ENCODE data around the gene MESP1. TPM values are rescaled to one million over a fixed set of nuclear protein-coding genes. Genes with fewer than 3 reads are reported as not detected.

Gene MESP1
- polyA plus RNA-seq, 1 donor (not counting 4 experiments of a cell fraction or from before 2014, with no cell fraction given): not detected

GRCh38 chr15:89761929-89762328 lies 10.9 kb upstream of the MESP1 start:
- no peak for TF ChIP-seq EZH2 (IDR thresholded peaks at IDR 0.05; ENCODE audit: low read length)
- Histone ChIP-seq H3K4me2 (ENCODE audit: control insufficient read depth, extremely low read depth, insufficient read depth, low read depth, low read length) (no peak overlapping the region), H3K9me3 (ENCODE audit: control insufficient read depth, low read depth, low read length) (no peaks in the 10 kb centered on the region), H3K4me1 (ENCODE audit: control insufficient read depth, extremely low read depth, insufficient read depth, low read length) (peaks cover 15% of the 10 kb centered on the region), H2AFZ (ENCODE audit: control insufficient read depth, low read length) (peak overlapping the region; percentile 69), H3K79me2 (ENCODE audit: control insufficient read depth, insufficient read depth, low read length) (no peaks in the 10 kb centered on the region), H3K27me3 (ENCODE audit: control insufficient read depth, extremely low read depth, insufficient read depth, low read length) (no peaks in the 10 kb centered on the region), H3K9ac (ENCODE audit: control insufficient read depth, extremely low read depth, insufficient read depth, low read length) (no peak overlapping the region), H3K9me1 (ENCODE audit: control insufficient read depth, extremely low read depth, insufficient read depth, low read length) (no peaks in the 10 kb centered on the region), H3K36me3 (ENCODE audit: control insufficient read depth in 2 of 2, extremely low read depth in 1 of 2, insufficient read depth in 2 of 2, low read length in 2 of 2) (no peaks in the 10 kb centered on the region), H3K4me3 (ENCODE audit: control insufficient read depth in 2 of 3, extremely low read depth in 1 of 3, insufficient read depth in 2 of 3, low read depth in 1 of 3, low read length in 3 of 3) (no peak overlapping the region), H3K27ac (ENCODE audit: control insufficient read depth, insufficient read depth, low read length) (no peak overlapping the region), H4K20me1 (ENCODE audit: control insufficient read depth, extremely low read depth, insufficient read depth, low read length) (no peaks in the 10 kb centered on the region)
- DNase-seq (ENCODE audit: low read depth, low spot score) (no peak), FAIRE-seq (no peak)
- dilution Hi-C loops (cut with MboI; ENCODE audit: extremely low pct_ligation_motif_present, low sequenced_read_pairs): loop anchor here (25.0 kb wide), 1 partner anchor 100 kb away; no protein-coding TSS in a partner anchor

- Histone ChIP-seq H3K4me2 (ENCODE audit: control insufficient read depth, extremely low read depth, insufficient read depth, low read depth, low read length) (no peak overlapping the region), H3K4me3 (ENCODE audit: control insufficient read depth in 2 of 3, extremely low read depth in 1 of 3, insufficient read depth in 2 of 3, low read depth in 1 of 3, low read length in 3 of 3) (no peak overlapping the region), H4K20me1 (ENCODE audit: control insufficient read depth, extremely low read depth, insufficient read depth, low read length) (no peaks in the 10 kb centered on the region), H2AFZ (ENCODE audit: control insufficient read depth, low read length) (peak overlapping the region; percentile 43), H3K9me3 (ENCODE audit: control insufficient read depth, low read depth, low read length) (no peaks in the 10 kb centered on the region), H3K9ac (ENCODE audit: control insufficient read depth, extremely low read depth, insufficient read depth, low read length) (no peak overlapping the region), H3K36me3 (ENCODE audit: control insufficient read depth in 2 of 2, extremely low read depth in 1 of 2, insufficient read depth in 2 of 2, low read length in 2 of 2) (no peaks in the 10 kb centered on the region), H3K27me3 (ENCODE audit: control insufficient read depth, extremely low read depth, insufficient read depth, low read length) (no peaks in the 10 kb centered on the region), H3K79me2 (ENCODE audit: control insufficient read depth, insufficient read depth, low read length) (no peaks in the 10 kb centered on the region), H3K9me1 (ENCODE audit: control insufficient read depth, extremely low read depth, insufficient read depth, low read length) (no peaks in the 10 kb centered on the region), H3K27ac (ENCODE audit: control insufficient read depth, insufficient read depth, low read length) (no peak overlapping the region), H3K4me1 (ENCODE audit: control insufficient read depth, extremely low read depth, insufficient read depth, low read length) (peaks cover 15% of the 10 kb centered on the region)
- dilution Hi-C loops (cut with MboI; ENCODE audit: extremely low pct_ligation_motif_present, low sequenced_read_pairs): loop anchor here (25.0 kb wide), 1 partner anchor 101 kb away; no protein-coding TSS in a partner anchor
- no peak for FAIRE-seq
- TF ChIP-seq EZH2 (IDR thresholded peaks at IDR 0.05; ENCODE audit: low read length) (no peak), CTCF (optimal IDR thresholded peaks at IDR 0.05 in 1 of 3, IDR thresholded peaks at IDR 0.05 in 1 of 3, conservative IDR thresholded peaks at IDR 0.05 in 1 of 3; ENCODE audit: extremely low read depth in 1 of 3, insufficient read depth in 2 of 3, low read length in 3 of 3) (no peak)
- no peak for DNase-seq (ENCODE audit: low read depth, low spot score)
Observed at GRCh38 chr15:89761009-89761831, 10.2 kb upstream of the MESP1 start.
